HEK293 (cell line): Measurements from ENCODE around the gene SLC4A8.

Source experiments
- MEIS1 ChIP-seq: sonication (generic); formaldehyde crosslinking; IDR thresholded peaks from 2 replicates; pipeline ENCODE4 v1.8.1; 2022; ENCODE audit warnings: missing genetic modification reagents, mild to moderate bottlenecking, borderline replicate concordance
- REPIN1 ChIP-seq: fragments of 450-650 bp; formaldehyde crosslinking; IDR thresholded peaks from 2 replicates; pipeline ENCODE4 v1.5.1; 2017; ENCODE audit warnings: missing biosample characterization, missing genetic modification characterization, low read depth
- SP2 ChIP-seq: fragments of 450-650 bp; formaldehyde crosslinking; IDR thresholded peaks from 2 replicates; pipeline ENCODE4 v1.5.1; 2016; ENCODE audit warnings: missing biosample characterization, missing genetic modification characterization
- YY1 ChIP-seq: fragments of 450-650 bp; formaldehyde crosslinking; IDR thresholded peaks from 2 replicates; pipeline ENCODE4 v1.5.1; 2018; ENCODE audit warnings: missing biosample characterization, missing genetic modification characterization
- ZEB2 ChIP-seq: fragments of 450-650 bp; formaldehyde crosslinking; IDR thresholded peaks from 2 replicates; pipeline ENCODE4 v1.5.1; 2016; ENCODE audit warnings: missing biosample characterization, missing genetic modification characterization
- ZNF416 ChIP-seq: fragments of 450-650 bp; formaldehyde crosslinking; IDR thresholded peaks from 2 replicates; pipeline ENCODE4 v1.5.1; 2016; ENCODE audit warnings: missing biosample characterization, missing genetic modification characterization
- ZNF549 ChIP-seq: fragments of 450-650 bp; IDR thresholded peaks from 2 replicates; pipeline ENCODE4 v1.5.1; 2018; ENCODE audit warnings: missing biosample characterization, missing genetic modification characterization, mild to moderate bottlenecking, inconsistent platforms, moderate library complexity
- ZNF830 ChIP-seq: fragments of 450-650 bp; IDR thresholded peaks from 2 replicates; pipeline ENCODE4 v1.5.0; 2018; ENCODE audit warnings: missing biosample characterization, missing genetic modification characterization, low read depth, mild to moderate bottlenecking, moderate library complexity
- ZSCAN30 ChIP-seq: fragments of 450-650 bp; IDR thresholded peaks from 2 replicates; pipeline ENCODE4 v1.5.1; 2018; ENCODE audit warnings: missing biosample characterization, mild to moderate bottlenecking, missing genetic modification characterization, moderate library complexity
- TF ChIP-seq, protein P1 (sequence below): fragments of 450-650 bp; formaldehyde crosslinking; IDR thresholded peaks from 2 replicates; pipeline ENCODE4 v1.5.1; 2016; ENCODE audit warnings: missing biosample characterization, missing genetic modification characterization
- TF ChIP-seq, protein P2 (sequence below): fragments of 450-650 bp; formaldehyde crosslinking; conservative IDR thresholded peaks from 2 replicates; pipeline ENCODE4 v1.5.1; 2016; ENCODE audit warnings: low read depth, missing biosample characterization, missing genetic modification characterization
- TF ChIP-seq, protein P3 (sequence below): fragments of 450-650 bp; formaldehyde crosslinking; IDR thresholded peaks from 2 replicates; pipeline ENCODE4 v1.5.1; 2016; ENCODE audit warnings: missing biosample characterization, missing genetic modification characterization
- TF ChIP-seq, protein P4 (sequence below): fragments of 450-650 bp; formaldehyde crosslinking; IDR thresholded peaks from 2 replicates; pipeline ENCODE4 v1.5.1; 2016; ENCODE audit warnings: missing biosample characterization, missing genetic modification characterization

DNA sequence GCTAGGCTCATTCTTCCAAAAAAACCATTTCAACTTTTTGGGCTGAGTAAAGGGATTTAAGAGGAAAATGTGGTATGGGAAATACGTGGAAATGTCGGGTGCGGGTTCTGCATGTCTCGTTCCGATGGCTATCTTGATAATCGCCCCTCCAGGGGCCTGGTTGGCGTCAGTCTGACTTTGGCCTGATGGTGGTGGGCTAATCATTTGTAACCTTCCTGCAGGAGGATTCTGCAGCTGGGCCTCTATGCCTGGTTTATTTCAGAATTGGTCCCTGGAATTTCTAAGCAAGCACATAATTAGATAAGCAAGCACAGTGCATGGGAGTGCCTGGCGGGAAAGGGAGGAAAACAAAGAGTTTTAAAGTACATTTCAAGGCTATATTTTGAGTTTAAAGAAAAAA, 14.8 kb upstream of the SLC4A8 start:
- TF ChIP-seq, protein P1, sequence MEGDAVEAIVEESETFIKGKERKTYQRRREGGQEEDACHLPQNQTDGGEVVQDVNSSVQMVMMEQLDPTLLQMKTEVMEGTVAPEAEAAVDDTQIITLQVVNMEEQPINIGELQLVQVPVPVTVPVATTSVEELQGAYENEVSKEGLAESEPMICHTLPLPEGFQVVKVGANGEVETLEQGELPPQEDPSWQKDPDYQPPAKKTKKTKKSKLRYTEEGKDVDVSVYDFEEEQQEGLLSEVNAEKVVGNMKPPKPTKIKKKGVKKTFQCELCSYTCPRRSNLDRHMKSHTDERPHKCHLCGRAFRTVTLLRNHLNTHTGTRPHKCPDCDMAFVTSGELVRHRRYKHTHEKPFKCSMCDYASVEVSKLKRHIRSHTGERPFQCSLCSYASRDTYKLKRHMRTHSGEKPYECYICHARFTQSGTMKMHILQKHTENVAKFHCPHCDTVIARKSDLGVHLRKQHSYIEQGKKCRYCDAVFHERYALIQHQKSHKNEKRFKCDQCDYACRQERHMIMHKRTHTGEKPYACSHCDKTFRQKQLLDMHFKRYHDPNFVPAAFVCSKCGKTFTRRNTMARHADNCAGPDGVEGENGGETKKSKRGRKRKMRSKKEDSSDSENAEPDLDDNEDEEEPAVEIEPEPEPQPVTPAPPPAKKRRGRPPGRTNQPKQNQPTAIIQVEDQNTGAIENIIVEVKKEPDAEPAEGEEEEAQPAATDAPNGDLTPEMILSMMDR (tag by site-specific recombination) = no peak
- TF ChIP-seq YY1 (tag by site-specific recombination) (no peak), ZNF549 (tag by site-specific recombination) (no peak), ZNF416 (no peak), MEIS1 (CRISPR knock-in tag) (no peak), ZNF830 (tag by site-specific recombination) (no peak), ZSCAN30 (no peak), REPIN1 (tag by site-specific recombination) (no peak), SP2 (tag by site-specific recombination) (no peak), ZEB2 (tag by site-specific recombination) (no peak)
- TF ChIP-seq, protein P2, sequence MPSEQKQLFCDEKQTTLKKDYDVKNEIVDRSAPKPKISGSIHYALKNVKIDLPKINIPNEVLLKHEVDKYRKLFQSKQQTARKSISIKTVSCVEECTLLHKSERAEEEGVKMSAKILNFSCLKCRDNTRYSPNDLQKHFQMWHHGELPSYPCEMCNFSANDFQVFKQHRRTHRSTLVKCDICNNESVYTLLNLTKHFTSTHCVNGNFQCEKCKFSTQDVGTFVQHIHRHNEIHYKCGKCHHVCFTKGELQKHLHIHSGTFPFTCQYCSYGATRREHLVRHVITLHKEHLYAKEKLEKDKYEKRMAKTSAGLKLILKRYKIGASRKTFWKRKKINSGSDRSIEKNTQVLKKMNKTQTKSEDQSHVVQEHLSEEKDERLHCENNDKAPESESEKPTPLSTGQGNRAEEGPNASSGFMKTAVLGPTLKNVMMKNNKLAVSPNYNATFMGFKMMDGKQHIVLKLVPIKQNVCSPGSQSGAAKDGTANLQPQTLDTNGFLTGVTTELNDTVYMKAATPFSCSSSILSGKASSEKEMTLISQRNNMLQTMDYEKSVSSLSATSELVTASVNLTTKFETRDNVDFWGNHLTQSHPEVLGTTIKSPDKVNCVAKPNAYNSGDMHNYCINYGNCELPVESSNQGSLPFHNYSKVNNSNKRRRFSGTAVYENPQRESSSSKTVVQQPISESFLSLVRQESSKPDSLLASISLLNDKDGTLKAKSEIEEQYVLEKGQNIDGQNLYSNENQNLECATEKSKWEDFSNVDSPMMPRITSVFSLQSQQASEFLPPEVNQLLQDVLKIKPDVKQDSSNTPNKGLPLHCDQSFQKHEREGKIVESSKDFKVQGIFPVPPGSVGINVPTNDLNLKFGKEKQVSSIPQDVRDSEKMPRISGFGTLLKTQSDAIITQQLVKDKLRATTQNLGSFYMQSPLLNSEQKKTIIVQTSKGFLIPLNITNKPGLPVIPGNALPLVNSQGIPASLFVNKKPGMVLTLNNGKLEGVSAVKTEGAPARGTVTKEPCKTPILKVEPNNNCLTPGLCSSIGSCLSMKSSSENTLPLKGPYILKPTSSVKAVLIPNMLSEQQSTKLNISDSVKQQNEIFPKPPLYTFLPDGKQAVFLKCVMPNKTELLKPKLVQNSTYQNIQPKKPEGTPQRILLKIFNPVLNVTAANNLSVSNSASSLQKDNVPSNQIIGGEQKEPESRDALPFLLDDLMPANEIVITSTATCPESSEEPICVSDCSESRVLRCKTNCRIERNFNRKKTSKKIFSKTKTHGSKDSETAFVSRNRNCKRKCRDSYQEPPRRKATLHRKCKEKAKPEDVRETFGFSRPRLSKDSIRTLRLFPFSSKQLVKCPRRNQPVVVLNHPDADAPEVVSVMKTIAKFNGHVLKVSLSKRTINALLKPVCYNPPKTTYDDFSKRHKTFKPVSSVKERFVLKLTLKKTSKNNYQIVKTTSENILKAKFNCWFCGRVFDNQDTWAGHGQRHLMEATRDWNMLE (tag by site-specific recombination) = no peak
- TF ChIP-seq, protein P3, sequence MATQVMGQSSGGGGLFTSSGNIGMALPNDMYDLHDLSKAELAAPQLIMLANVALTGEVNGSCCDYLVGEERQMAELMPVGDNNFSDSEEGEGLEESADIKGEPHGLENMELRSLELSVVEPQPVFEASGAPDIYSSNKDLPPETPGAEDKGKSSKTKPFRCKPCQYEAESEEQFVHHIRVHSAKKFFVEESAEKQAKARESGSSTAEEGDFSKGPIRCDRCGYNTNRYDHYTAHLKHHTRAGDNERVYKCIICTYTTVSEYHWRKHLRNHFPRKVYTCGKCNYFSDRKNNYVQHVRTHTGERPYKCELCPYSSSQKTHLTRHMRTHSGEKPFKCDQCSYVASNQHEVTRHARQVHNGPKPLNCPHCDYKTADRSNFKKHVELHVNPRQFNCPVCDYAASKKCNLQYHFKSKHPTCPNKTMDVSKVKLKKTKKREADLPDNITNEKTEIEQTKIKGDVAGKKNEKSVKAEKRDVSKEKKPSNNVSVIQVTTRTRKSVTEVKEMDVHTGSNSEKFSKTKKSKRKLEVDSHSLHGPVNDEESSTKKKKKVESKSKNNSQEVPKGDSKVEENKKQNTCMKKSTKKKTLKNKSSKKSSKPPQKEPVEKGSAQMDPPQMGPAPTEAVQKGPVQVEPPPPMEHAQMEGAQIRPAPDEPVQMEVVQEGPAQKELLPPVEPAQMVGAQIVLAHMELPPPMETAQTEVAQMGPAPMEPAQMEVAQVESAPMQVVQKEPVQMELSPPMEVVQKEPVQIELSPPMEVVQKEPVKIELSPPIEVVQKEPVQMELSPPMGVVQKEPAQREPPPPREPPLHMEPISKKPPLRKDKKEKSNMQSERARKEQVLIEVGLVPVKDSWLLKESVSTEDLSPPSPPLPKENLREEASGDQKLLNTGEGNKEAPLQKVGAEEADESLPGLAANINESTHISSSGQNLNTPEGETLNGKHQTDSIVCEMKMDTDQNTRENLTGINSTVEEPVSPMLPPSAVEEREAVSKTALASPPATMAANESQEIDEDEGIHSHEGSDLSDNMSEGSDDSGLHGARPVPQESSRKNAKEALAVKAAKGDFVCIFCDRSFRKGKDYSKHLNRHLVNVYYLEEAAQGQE (tag by site-specific recombination) = no peak
- TF ChIP-seq, protein P4, sequence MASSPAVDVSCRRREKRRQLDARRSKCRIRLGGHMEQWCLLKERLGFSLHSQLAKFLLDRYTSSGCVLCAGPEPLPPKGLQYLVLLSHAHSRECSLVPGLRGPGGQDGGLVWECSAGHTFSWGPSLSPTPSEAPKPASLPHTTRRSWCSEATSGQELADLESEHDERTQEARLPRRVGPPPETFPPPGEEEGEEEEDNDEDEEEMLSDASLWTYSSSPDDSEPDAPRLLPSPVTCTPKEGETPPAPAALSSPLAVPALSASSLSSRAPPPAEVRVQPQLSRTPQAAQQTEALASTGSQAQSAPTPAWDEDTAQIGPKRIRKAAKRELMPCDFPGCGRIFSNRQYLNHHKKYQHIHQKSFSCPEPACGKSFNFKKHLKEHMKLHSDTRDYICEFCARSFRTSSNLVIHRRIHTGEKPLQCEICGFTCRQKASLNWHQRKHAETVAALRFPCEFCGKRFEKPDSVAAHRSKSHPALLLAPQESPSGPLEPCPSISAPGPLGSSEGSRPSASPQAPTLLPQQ (tag by site-specific recombination) = no peak
